ENCODE results near the gene FAAP100. TPM values are rescaled to one million over a fixed set of nuclear protein-coding genes. Genes with fewer than 3 reads are reported as not detected.

Gene FAAP100
- total and polyA plus RNA-seq, 7 donors = 6.6 to 27.2 (median 10.9) TPM

DNA sequence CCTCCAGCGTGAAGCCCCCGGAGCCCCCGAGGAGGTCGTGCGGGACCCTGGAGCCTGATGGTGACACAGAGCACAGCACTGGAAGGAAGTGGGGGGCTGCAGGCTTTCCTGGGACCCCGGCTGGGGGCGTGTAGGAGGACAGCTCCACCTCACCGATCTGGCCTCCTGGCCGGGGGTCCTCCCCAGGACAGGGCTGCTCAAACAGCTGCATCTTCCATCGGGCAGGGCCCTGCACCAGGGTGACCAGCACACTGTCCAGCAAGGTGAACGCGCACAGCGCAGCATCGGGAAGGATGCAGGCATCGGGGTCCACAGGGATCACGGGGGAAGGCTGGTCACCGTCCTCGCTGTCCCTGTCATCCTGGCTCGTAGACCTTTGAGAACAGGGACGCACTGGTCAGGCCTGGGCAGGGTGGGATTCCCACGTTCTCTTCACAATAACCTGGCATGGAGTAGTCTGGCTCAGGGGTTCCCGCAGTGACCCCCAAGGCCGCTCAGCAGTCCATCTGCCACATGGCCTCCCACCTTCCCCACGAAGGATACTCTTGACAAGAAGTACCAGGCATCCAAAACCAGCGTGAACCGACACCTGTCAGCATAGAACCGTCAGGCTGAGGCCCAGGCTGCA, 1.2 kb downstream of the FAAP100 start:
- peak overlapping the region; percentile 73 to 90 (median 81) for H3K4me3 ChIP-seq
- 81 to 87% methylated on average over 27 of the region's 27 CpGs for WGBS, 2 donors
- no peak for TF ChIP-seq POLR2A (IDR thresholded peaks at IDR 0.05)
- no peak for TF ChIP-seq CTCF (IDR thresholded peaks at IDR 0.05)
- no peak for TF ChIP-seq EP300 (IDR thresholded peaks at IDR 0.05)
- TF ChIP-seq POLR2AphosphoS5 (IDR thresholded peaks at IDR 0.05) = no peak
- no peaks in the 10 kb centered on the region for H3K27me3 ChIP-seq
- H3K36me3 ChIP-seq = peaks cover 6 to 47% (median 23%) of the 10 kb centered on the region in 4 donors
- peak overlapping the region in 2 of 4 donors; percentile 84 to 86 for H3K27ac ChIP-seq
- H3K4me1 ChIP-seq = peaks cover 0 to 39% (median 26%) of the 10 kb centered on the region in 4 donors
- intact Hi-C loops (cut with DNase I) = loop anchor here (5.0 kb wide), 1 partner anchor 51 kb away; no protein-coding TSS in a partner anchor
- no peak for DNase-seq
- no peaks in the 10 kb centered on the region for H3K9me3 ChIP-seq

- H3K27me3 ChIP-seq = no peaks in the 10 kb centered on the region
- H3K4me1 ChIP-seq = peaks cover 0 to 39% (median 26%) of the 10 kb centered on the region in 4 donors
- WGBS, 2 donors = 94% methylated on average over 15 of the region's 15 CpGs
- no peak for DNase-seq
- TF ChIP-seq CTCF (IDR thresholded peaks at IDR 0.05) (no peak), POLR2AphosphoS5 (IDR thresholded peaks at IDR 0.05) (no peak), POLR2A (IDR thresholded peaks at IDR 0.05) (no peak), EP300 (IDR thresholded peaks at IDR 0.05) (no peak)
- intact Hi-C loops (cut with DNase I) = loop anchor here (5.0 kb wide), 1 partner anchor 52 kb away; no protein-coding TSS in a partner anchor
- no peaks in the 10 kb centered on the region for H3K9me3 ChIP-seq
- no peak overlapping the region for H3K27ac ChIP-seq
- no peak overlapping the region for H3K4me3 ChIP-seq
- H3K36me3 ChIP-seq = peaks cover 6 to 52% (median 29%) of the 10 kb centered on the region in 4 donors
Observed at GRCh38 chr17:81550285-81550684, 1.9 kb downstream of the FAAP100 start.

DNA sequence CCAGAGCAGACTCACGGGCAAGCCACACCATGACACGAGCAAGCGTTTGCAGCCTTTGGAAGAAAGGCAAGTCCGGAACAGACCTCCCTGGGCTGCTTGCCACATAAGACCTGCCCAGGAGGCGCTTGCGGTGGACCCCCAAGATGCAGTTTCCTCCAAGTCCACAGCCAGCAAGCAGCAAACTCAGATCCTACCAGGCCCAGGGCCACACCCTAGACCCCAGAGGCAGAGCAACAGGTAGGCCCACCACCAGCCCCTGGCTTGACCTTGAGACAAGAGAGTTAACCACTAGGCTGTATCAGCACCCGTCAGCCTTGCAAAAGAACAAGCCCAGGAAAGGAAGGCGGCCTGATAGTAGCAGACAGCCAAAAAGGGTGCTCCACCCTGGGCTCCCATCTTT, 2.3 kb downstream of the FAAP100 start:
- peaks cover 6 to 56% (median 32%) of the 10 kb centered on the region in 4 donors for H3K36me3 ChIP-seq
- H3K9me3 ChIP-seq = no peaks in the 10 kb centered on the region
- H3K4me3 ChIP-seq = no peak overlapping the region
- 96% methylated on average over 8 of the region's 8 CpGs for WGBS, 2 donors
- TF ChIP-seq POLR2A (IDR thresholded peaks at IDR 0.05) (no peak), POLR2AphosphoS5 (IDR thresholded peaks at IDR 0.05) (no peak), CTCF (IDR thresholded peaks at IDR 0.05) (no peak), EP300 (IDR thresholded peaks at IDR 0.05) (no peak)
- peaks cover 0 to 39% (median 26%) of the 10 kb centered on the region in 4 donors for H3K4me1 ChIP-seq
- no peak overlapping the region for H3K27ac ChIP-seq
- H3K27me3 ChIP-seq = no peaks in the 10 kb centered on the region
- no peak for DNase-seq
- intact Hi-C loops (cut with DNase I) = loop anchor here (5.0 kb wide), 1 partner anchor 52 kb away; no protein-coding TSS in a partner anchor

GRCh38 chr17:81549031-81549557, 3.1 kb downstream of the FAAP100 start:
- TF ChIP-seq POLR2A (IDR thresholded peaks at IDR 0.05) (no peak), CTCF (IDR thresholded peaks at IDR 0.05) (no peak), EP300 (IDR thresholded peaks at IDR 0.05) (no peak), POLR2AphosphoS5 (IDR thresholded peaks at IDR 0.05) (no peak)
- H3K4me1 ChIP-seq = peaks cover 0 to 38% (median 25%) of the 10 kb centered on the region in 4 donors
- no peaks in the 10 kb centered on the region for H3K27me3 ChIP-seq
- intact Hi-C loops (cut with DNase I) = no loop called here
- H3K27ac ChIP-seq = no peak overlapping the region
- no peak for DNase-seq
- 87 to 91% methylated on average over 16 of the region's 16 CpGs for WGBS, 2 donors
- no peak overlapping the region for H3K4me3 ChIP-seq
- no peaks in the 10 kb centered on the region for H3K9me3 ChIP-seq
- peaks cover 6 to 63% (median 35%) of the 10 kb centered on the region in 4 donors for H3K36me3 ChIP-seq
